GM21786 (cell line): Measurements from ENCODE around the gene PYGO2.
"Not testable (repeated sequence)": the region's sequence is repeated elsewhere in the genome, so short reads cannot be mapped to it uniquely, and the experiment has no call there.

ENCODE experiments used
- ATAC-seq: cut with Tn5 transposase; IDR thresholded peaks from one replicate; pipeline ENCODE4 v1.9.1; 2021; ENCODE audit not compliant: unreplicated experiment

The PYGO2 gene

DNA sequence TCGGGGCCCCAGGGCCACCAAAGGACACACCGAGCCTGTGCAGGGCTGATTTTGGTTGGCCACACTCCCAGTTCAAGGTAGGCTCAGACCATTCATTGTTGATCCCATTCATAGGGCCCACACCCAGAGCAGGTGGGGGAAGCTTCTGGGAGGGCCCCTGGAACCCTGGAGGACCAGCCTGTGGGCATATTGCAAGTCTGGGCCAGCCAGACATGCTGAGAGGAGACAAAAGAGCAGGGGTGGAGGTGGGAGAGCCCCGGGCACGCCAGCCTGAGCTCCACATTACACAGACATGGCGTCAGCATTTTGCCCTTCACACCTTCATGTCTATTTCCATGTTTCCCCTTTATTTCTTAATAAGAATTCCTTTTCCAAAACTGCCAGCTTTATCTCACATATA lies 50.7 kb downstream of the PYGO2 start:
- no peak for ATAC-seq

- ATAC-seq, result no peak
Measured at GRCh38 chr1:154908937-154909336, 52.6 kb downstream of the PYGO2 start.

- not testable (repeated sequence) for ATAC-seq
Measured at GRCh38 chr1:154908129-154908528, 53.5 kb downstream of the PYGO2 start.
